SHP77 (cell line): ENCODE measurements around the gene MSRB1.

Experiments
- DNase-seq, 2 experiments: peaks; one replicate each; lab custom pipeline; 2025; lab: John Stamatoyannopoulos, UW

MSRB1 gene

DNA sequence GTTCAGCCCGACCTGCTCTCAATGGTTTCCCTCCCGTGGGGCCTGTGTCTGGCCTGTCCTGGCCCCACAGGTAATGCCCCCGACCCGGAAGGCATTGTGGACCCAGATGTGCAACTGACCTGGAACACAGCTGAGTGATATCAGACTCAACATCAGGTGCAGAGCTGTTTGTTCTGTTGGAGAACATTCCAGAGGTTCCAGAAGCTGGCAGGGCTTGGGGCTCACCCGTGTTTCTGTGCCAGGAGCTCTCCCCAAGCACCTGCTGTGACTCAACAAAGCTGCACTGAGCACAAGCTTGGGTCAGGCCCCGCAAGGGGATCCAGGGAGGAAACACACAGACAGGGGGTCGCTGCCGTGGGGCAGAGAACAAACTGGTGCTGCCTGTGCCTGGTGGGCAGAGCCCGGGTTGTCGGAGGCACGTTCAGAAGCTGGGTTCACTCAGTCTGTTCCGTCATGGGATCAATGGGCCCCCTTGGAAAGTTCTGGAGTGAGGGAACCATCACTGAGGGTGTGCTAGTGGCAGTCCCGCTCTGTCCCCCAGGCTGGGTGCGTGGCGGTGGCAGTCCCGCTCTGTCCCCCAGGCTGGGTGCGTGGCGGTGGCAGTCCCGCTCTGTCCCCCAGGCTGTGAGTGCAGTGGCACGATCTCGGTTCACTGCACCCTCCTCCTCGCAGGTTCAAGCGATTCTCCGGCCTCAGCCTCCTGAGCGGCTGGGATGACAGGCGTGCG lies 46.9 kb downstream of the MSRB1 start:
- no peak for DNase-seq

DNA sequence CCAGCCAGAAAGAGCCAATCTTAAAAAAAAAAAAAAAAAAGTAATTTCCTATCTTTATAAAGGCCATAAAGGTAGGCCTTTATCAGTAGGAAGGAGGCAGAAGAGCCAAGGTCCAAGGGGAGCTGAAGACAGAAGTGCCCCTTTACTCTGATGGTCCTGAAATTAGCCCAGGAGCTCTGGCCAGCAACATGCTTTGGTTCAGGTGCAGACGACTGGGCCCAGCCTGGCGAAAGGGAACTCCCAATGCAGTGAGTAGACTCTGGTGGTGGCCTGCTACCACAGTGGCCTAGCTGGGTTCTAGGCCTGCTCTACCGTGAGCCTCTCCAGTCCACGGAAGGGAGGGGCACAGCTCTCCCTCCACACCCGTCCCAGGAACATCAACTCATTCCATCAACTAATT lies 47.9 kb downstream of the MSRB1 start:
- DNase-seq: no peak

DNA sequence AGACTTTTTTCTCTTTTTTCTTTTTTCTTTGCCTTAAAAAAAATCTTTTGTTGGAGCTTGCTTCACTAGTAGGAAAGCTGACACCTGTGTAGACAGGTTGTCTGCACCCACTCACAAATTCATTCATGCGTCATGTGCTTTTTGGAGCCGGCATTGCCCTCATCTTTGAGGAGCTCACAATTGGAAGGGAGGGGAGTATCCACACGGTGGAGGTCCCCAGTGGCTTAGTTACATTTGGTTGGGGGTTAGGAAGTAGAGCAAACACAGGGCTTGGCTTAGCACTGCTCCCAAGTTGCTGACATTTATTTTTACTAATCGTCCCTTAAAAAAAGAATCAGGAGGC lies 52.3 kb downstream of the MSRB1 start:
- DNase-seq: no peak

- DNase-seq: no peak
Measured at GRCh38 chr16:1890024-1890707, 52.8 kb downstream of the MSRB1 start.
